HG03469 (cell line): ENCODE results near the gene RBM20.
A peak's percentile ranks its signal among the peaks of the same experiment; 100 is the strongest.
"Not testable (repeated sequence)": the region's sequence is repeated elsewhere in the genome, so short reads cannot be mapped to it uniquely, and the experiment has no call there.

Experiments
- ATAC-seq: cut with Tn5 transposase; IDR thresholded peaks from one replicate; pipeline ENCODE4 v1.9.1; 2021; ENCODE audit warnings: mild to moderate bottlenecking, moderate library complexity, moderate number of reproducible peaks; ENCODE audit not compliant: unreplicated experiment

RBM20 gene

DNA sequence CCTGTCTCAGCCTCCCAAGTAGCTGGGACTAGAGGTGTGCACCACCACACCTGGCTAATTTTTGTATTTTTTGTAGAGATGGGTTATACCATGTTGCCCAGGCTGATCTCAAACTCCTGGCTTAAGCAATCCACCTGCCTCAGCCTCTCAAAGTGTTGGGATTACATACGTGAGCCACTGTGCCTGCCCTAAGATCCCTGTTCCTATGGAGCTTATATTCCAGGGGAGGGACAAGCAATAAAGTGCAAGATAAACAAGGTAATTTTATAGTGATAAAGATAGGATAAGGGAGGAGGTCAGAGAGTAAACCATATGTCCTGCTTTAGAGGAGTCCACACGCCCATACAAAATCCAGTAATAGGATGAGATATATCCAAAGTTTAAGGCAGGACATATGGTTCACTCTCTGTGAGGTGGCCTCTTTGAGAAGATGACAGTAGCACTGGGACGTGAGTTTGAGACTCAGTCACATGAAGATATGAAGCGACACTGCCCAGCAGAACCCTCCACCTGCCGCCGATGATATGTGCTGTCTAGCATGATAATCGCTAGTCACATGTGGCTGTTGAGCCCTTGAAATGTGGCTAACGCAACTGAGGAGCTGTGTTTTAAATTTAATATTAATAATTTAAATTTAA, 114.1 kb downstream of the RBM20 start:
- no peak for ATAC-seq

DNA sequence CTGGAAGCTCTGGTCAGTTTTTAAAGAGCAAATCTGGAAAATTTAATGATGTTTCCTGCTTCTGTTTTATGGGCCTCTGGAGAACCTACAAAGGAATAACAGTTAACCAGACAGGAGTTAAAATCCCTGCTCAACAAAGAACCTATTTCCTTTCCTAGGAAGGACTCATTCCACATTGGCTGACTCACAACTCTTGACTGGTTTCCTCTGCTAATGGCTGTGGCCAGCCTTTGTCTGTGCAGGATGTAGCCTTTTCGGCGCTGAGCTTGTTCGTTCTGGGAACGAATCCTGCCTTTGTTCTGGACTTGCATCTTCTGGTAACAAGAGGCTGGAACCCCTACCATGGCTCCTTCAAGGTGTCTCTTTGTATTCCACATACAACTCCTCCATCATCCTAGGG, 114.8 kb downstream of the RBM20 start:
- no peak for ATAC-seq

DNA sequence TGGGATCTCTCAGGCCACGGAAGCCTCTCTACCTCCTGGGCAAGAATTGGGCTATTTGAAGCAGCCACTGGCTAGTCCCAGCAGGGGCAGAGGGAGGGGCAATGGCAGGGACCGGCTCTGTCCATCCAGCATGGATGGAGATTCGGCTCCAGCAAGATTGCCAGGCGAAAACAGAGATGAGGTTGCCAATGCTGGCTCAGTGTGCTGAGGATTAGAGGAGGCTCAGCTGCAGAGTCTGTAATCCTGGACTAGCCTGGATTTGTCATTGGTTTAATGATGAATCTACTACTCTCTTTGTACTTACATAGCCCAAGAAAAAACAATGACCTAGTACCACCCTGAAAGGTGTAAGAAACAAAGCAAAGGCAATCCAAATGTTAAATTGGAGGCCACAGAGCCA, 115.4 kb downstream of the RBM20 start:
- ATAC-seq, result no peak

DNA sequence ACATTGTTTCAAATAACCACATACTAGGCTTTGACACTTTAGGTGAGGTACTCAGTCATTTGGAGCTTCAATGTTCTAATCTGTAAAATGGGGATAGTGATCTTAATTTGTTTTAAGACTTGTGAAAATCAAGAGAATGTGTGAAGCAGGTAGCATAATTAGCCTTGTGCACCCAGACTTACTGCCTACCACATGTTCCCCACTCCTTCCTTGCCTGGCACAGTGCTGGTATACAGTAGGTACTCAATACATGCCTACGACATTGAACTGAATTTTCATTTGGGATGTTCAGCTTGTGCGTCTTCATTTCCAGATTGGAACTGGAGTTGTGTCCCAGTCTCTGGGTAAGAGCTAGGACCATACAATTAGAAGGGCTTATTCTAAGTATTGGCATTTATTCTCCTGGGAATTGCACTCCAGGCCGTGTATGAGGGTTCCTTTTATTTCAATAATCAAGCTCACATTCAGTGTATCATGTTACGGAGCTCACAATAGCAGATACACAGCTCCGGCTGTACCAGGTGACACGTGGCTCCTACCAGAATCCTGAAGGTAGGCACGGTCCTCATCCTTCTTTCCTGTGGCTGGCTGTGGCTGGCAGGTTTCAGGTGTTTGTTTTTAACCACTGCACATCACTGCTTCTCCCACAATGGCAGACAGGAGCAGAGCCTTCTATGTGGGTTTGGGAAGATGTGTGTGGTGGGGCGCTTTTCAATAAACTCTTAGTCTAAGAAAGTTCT, 118.1 kb downstream of the RBM20 start:
- no peak for ATAC-seq

DNA sequence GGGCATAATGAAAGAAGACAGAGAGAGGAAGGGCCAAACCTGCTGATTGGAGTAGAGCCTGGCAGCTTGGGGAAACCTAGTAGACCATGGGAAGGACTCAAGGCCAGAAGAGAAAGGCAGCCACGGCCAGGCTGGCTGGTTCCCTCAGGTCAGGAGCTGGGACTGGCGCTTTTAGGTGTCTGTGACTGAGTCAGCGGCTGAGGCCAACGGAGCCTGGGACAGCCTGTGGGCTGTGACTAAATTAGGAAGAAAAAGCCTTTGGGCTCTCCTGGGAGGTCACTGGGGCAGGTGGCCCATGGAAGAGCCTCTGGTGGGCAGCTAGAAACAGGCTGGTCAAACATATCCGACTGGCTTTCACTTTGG, 118.7 kb downstream of the RBM20 start:
- ATAC-seq, result no peak

DNA sequence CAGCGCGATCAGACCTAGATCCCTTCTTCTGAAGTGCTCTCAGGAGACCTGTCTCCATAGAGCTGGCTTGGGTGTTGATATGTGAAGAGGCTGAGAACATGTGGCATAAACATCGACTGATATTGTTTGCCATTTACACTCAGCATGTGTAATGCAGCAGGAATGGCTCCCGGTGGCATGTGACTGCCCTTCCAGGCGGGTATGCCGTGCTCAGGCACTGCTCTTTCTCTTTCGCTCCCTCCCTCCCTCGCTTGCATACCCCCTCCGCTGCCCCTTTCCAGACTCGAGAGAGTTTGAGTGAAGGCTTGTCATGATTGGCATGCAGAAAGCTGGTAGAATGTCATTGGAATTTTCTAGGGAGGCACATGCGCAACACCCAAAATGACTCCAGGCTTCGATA, 120.2 kb downstream of the RBM20 start:
- no peak for ATAC-seq

DNA sequence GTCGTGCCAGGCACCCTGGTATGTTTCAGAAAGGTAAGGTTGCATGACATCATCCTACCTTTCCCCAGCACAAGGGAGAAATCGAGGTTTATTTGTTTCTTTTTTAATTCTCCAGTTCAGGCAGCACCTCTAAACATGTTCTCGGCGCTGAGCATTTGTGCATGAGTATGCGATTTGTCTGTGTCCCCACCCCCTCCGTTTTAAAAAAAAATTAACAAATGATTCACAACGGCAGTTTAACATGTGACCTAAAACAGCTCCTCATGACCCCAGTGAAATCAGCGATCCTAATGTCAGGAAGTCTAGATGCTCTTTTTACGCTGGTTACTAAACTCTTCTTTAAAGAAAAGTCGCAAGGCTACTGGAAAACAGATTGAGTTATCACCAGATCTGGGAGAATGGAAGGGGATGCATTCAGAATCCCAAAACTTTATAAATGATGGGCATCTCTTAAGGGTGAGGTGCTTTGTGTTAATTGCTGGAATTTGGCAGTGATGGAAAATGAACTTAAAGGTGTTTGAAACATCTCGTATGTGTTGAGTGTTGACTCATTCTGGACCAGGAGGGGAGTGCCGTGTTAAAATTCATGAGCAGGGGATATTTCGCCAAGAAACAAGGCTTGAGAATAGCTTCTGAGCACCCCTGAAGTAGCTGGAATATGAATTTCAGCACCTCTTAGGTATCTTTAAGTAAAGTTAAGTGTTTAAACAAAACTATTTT, 120.8 kb downstream of the RBM20 start:
- no peak for ATAC-seq

DNA sequence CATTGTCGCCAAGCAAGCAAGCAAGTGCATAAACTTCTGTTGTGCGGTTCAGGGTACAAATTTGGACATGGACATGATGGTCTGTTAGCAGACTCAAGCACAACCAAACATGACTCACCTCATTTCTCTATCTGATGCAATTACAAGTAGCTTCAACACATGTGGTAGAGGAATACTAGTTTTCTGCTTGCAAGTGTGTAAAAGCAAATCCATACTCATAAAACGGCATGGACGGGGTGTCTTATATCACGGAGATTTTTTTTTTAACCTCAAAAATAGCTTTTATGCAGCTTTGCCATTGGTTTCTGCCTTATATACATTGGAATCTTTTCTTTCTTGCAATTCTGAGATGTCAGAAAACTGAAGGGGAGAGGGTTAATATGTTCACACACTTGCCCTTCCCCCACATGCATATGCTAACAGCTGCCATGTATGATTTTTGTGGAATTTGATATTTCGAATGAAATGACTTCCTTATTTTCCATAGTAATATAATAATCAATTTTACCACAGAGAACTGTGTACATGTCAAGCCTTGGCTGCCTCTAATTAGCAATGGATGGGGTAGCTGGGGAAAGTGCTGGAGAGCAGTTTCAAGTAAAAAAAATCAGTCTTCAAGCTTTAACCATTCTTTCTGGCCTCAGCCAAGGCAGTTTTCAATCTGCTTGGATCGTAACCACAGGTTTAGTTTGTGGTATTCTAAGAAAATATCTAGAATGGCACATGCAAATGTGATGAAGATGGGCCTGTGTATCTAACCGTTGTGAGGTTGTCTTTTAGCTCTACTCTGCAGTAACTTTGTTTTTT, 121.6 kb downstream of the RBM20 start:
- no peak for ATAC-seq

DNA sequence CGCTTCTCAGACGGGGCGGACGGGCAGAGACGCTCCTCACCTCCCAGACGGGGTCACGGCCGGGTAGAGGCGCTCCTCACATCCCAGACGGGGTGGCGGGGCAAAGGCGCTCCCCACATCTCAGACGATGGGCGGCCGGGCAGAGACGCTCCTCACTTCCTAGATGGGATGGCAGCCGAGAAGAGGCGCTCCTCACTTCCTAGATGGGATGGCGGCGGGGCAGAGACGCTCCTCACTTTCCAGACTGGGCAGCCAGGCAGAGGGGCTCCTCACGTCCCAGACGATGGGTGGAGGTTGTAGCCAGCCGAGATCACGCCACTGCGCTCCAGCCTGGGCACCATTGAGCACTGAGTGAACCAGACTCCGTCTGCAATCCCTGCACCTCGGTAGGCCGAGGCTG, 123.5 kb downstream of the RBM20 start:
- ATAC-seq, result not testable (repeated sequence)

DNA sequence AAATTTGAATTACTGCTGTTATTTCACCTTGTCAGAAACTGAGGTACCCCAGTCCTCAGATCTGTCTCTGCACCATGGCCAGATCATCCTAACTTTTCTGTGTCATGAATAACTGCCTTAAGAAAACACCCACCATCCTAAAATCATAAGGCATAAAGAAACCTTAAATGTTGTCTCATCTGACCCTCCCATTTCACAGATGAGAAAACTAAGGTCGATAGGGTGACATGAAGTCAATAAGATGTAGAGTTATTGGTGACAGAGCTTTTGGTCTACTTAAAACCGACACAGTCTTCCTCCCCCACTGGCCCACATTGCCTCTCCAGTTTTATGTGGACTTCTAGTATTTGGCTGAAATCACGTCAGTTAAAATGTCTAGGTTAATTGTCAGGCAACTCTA, 126.1 kb downstream of the RBM20 start:
- ATAC-seq, result no peak

DNA sequence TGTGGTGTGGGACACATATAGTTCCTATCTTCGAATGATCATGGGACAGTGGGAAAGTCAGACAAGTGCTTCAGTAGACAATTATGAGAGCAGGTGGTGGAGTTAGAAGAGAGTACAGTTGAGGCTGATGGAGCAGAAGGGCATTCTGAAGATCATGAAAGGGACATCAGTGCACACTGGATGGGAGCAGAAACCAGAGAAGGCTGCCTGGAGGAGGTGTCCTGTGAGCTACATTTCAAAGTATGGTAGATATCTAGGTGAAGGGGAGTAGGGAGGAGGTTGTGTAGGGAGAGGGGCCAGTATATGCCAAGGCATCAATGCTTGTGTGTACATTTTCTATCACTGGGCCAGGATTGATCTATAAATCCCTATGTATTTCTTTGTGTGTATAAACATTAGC, 127.3 kb downstream of the RBM20 start:
- ATAC-seq, result no peak

DNA sequence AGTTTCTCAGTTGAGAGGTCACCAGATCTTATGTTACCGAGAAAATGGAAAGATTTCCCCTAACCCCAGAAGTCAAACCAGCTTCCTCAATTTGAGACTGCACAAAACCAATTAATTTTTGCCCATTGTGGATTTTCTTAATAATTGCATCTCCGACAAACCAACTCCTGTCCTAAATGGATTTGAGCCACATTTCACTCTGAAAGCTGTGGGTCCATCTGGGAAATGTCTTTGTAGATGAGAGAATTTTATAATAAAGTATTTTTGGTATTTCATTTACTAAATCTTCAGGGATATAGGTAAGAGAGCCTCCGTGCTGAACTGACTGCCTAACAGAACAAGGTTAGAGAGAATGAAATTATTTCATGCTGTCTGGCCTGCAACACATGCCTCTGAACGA, 127.9 kb downstream of the RBM20 start:
- no peak for ATAC-seq

DNA sequence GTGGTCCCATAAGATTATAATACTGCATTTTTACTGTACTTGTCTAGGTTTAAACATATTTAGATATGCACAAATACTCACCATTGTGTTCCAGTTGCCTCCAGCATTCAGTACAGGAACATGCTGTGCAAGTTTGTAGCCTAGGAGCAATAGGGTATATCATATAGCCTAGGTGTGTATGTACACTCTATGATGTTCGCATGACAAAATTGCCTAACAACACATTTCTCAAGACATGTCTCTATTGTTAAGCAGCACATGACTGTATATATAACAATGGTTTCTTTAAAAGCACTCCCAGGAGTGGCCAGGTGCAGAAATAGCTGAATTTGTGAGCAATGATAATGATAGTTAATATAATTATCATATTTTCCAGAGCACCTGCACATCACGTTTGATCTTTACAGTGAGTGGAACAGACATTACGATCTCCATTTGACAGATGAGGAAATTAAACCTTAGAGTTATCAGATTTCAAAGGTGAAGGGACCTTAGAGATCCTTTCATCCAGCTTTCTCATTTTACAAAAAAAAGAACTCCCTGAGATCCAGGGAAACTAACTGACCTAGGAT, 128.4 kb downstream of the RBM20 start:
- no peak for ATAC-seq

DNA sequence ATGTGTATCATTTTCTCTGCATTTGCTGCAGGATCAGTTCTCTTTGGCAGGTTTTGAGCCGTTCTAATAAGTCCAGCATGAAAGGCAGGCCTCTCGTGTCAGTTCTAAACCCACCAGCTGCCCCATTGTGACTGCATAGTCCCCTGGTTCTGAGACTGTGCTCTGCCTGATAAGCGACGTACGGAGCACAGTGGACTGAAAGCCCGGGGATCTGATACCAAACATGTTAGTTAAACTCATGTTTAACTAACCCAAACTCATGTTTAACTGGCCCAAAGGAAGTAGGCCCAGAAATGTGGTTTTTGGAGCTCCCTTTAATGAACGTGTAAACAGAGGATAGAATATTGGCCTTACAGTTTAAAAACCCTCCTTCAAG, 129.5 kb downstream of the RBM20 start:
- ATAC-seq, result no peak

DNA sequence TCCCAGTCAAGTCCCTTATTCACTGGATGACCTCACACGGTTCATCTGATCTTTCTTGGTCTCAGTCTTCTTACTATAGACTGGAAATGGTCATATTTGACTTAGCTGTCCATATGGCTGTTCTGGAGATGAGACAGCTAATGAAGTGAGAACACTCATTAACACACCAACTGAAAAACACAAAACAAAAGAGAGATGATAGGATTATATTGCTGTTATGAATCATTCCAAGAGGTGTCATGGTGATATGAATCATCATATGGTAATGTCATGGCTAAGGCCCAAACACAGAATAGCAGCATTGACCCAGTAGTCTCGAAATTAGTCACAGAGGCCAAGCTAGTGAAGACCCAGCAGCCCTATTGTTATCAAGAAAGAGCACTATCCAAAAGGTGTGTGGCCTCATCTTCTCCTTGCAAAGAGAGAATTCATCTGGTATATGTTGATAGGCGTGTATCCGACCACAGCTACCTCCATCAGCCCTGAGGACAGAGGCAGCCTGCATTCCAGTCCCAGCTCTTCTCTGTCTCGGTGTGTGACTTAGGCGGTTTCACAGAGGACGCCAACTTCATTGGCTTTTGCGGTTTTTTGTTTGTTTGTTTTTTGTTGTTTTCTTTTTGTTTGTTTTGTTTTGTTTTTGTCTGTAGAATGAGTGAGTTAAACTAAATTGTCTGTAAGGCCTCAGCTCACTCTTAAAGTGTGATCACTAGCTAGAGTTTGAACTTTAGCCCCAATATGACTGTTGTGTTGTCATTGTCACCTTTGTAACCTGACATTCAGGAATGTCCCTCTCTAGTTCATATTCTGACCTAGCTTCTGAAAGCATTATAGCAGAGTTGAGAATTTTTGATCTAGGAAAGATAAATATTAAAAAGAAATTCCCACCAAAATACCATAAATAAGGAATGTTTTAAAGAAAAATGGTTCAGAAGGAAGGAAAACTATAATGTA, 130.2 kb downstream of the RBM20 start:
- peak; percentile 94 for ATAC-seq

DNA sequence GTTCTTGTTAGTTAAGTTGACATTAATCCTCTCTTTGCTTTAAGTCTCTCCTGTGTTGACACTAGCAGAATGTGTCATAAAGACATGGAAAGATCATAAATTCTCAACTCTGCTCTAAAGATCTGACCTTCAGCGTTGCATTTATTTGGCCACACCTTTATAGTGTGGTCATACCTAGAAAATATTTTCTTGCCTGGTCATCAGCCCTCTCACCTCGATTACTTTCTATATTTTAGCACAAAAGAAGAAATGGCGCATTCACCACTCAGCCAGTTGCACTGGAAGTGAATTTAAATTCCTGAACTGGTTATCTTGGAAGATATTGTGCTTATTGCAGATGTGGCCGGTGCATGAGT, 130.9 kb downstream of the RBM20 start:
- ATAC-seq, result no peak

DNA sequence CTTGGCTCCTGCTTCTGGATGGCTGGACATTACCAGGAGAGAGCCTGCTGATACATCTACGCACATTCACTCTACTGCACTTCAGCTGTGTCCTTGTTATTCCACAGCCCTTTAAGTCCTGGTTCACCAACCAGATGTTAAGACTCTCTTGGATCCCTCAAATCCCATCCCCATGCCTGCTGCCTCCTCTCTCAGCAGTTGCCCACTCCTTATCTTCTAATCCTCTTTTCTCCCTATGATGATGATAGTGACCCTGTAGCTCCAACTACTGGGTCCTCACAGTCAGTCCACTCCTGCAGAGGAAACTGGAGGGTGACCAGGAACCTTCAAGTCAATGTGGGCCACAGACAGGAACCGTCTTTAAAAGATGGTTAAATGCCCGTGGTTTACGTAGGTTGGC, 131.3 kb downstream of the RBM20 start:
- no peak for ATAC-seq

DNA sequence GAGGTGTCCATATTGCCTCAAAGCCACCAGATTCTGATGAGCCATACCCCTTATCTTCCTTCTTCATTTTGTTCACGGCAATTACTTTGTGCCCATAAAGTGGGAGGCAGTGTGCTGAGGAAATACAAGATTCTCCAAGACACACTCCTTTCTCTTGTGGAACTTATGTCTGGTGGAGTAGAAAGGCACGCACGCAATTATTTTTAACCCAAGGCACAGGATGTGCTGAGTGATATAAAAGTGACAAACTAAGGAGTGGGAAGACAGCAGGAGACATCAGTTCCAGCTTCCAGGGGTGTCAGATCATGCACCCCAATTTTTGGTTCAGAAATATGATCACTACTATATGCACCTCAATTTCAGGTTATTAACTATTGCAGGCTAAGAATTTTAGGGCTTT, 132.9 kb downstream of the RBM20 start:
- ATAC-seq, result no peak

DNA sequence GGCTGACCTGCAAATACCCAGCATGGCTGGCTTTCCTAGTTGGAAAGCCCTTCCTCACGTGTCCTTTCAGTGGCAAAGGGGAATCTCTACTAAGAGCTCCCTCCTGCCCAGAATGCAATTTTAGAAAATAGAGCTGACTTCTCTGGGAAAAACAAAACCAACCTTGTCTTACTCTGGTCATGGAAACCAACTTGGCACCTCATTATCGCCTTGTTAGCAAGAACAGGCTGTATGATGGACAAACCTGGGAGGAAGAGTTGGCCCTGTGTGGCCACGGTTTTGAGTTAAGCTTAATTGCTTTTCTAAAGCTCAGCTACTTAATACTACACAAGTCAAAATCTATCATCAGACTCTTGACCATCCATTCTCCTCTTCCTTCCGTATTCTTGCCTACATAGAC, 133.5 kb downstream of the RBM20 start:
- ATAC-seq, result no peak

DNA sequence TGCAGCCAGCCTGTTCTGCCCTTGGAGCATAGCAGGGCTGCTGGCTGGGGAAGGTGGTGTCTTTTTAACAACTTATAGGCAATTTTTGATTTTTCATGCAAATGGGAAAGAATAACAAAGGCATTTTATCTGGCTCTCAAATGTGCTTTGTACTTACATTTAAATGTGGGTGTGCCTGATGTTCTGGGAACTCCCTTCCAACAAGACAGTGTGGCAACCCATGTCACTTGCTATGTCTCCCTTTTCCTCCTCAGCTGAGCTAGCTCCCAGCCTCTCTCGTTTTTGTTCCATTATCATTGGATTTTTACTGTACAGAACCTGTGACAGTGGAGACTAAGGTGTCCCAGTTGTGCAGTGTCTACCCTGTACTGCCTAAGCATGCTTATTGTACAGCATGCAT, 134.1 kb downstream of the RBM20 start:
- no peak for ATAC-seq
